GM18502 (cell line): ENCODE results near the gene TSPAN2.

Experiments
- ATAC-seq: cut with Tn5 transposase; IDR thresholded peaks from one replicate; pipeline ENCODE4 v1.9.1; 2021; ENCODE audit warnings: mild to moderate bottlenecking; ENCODE audit not compliant: unreplicated experiment, poor library complexity

The TSPAN2 gene

GRCh38 chr1:115115521-115116161 is 26.3 kb upstream of the TSPAN2 start:
- no peak for ATAC-seq

- no peak for ATAC-seq
Observed at GRCh38 chr1:115114308-115114707, 25.0 kb upstream of the TSPAN2 start.

DNA sequence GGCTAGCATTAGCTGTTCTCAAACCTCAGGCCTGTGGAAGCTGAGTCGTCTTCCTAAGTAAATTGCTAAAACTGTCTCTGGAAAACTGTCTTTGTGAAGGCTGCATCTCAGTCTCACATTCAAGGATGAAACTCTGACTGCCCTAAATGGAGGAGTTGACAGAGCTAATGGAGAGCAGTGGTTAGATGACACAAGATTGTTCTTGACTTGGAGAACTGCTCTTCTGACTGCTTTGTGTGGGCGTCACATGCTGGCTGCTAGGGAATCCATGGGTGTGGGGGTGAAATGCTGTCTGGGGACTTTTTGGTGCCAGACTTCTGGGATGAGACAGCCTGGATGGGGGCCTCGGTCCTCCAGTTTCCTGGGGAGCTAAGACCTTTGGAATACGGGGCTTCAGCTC is 24.5 kb upstream of the TSPAN2 start:
- ATAC-seq = no peak

GRCh38 chr1:115112496-115113375 is 23.4 kb upstream of the TSPAN2 start:
- ATAC-seq = no peak

GRCh38 chr1:115107516-115108260 is 18.4 kb upstream of the TSPAN2 start:
- no peak for ATAC-seq

DNA sequence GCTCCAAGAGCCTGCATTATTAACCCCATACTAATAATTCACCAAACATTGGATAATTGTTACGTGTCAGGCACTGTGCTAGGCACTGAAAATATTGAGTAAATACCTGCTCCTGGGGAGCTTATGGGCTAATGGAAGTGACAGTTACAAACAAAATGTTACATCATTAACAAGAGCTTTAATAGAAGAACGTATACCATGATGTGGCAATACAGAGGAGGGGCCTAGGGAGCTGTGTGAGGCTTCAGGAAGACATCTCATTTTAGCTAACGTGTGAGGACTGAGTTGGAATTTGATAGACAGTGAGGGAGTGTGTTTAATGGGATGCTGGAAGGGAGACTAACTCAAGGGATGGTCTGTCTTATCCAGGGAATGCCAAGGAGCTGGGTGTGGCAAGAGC is 16.5 kb upstream of the TSPAN2 start:
- ATAC-seq = no peak

- no peak for ATAC-seq
Observed at GRCh38 chr1:115099693-115100050, 10.4 kb upstream of the TSPAN2 start.

DNA sequence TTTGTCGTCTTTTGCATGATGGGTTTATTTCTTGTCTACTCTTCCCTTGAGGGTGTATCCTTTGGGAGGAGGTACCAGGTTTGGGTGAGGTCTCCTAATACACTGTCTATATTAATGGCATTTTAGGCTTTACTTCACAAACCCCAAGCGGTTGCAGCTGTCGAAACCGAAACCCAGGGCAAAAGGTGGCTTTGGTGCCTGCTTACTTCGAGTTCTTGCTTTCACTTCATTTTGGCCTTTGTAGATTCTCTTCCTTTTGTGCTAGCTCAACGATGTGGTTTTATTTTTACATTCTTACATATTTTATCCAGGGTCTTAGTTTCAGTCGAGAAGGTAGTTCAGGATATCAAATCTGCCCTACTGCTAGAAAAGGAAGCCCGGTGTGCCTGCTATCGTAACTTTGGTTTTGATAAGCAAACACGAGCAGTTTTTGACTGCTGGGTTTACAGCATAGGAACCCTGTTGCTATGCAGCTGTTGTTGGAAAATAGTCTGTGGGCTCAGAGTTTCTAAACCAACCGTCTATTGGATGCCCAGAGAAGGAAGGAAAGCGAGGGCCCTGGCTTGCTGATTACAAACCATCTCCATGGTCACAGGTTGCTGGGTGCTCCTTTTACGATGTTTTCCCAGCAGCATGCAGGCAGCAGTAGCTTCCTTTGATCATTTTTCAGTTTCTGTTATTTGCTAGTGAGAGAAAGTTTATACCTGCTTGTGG is 9.8 kb upstream of the TSPAN2 start:
- peak; percentile 91 for ATAC-seq

DNA sequence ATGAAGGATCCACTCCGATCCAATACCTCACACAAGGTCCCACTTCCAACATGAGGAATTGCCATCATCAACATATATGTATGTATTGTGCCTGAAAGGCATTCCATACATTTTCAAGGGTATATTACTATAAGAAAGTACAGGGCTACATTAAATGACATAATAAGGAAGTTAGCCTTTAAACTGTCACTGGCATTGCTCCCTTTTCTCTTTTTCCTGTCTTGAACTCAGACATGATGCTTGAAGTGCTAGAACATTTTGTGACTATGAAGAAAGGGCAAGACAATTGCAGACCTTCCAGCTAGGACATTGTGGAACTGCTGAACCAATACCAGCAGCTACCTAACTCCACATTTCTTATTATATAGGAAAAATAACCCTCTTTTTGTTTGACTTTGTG is 2.9 kb upstream of the TSPAN2 start:
- ATAC-seq = no peak

- ATAC-seq = no peak
Observed at GRCh38 chr1:115091572-115091971, 2.3 kb upstream of the TSPAN2 start.

DNA sequence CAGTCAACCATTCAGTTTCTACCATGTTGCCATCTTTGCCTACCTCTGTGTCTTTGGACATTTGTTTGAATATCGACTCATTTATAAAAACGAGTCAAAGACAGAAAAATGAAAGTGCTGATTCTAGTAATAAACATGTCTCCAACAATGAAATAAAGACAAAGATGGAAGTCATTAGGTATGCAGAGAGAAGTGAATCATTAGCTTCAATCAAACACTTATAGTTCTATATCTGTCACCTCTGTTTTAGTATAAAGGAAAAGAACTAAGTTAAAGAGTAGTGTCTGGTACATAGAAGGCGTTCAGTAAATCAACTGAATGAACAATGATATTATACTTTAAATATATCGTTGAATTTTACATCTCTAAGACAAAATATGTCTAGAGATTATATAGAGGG is 1.7 kb upstream of the TSPAN2 start:
- ATAC-seq = no peak

DNA sequence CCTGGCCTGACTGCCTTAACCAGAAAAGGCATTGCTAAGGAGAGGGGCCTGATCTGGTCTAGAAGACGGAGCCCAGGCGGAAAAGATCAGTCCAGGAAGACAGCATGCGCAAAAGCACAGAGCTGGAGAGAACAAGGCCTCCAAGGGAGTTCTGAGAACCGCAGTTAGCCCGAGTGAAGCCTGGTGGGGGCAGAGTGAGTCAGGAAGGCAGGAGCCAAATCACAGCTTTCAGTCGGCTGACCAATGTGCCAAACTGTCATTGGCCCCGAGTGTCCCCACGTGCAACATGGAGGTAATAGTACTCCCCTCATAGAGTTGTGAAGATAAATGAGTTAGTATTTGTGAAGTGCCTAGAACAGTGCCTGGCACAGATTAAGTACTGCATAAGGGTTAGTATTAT is 1.2 kb upstream of the TSPAN2 start:
- no peak for ATAC-seq

DNA sequence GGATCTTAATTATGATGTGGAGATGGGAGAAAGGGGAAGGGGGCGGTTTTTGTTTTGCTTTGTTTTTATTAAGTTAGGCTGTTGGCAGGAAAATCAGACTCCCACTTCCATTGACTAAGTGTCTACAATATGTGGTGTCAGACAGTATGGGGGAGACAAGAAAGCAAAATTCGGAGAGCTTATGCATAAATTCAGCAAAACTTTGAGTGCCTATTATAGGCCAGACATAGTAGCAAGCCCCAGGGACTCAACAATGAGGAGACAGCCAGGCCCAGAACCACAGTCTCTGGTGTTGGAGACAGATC is 835 bp upstream of the TSPAN2 start:
- ATAC-seq = no peak

- ATAC-seq = no peak
Observed at GRCh38 chr1:115088871-115089419, 358 bp downstream of the TSPAN2 start.

DNA sequence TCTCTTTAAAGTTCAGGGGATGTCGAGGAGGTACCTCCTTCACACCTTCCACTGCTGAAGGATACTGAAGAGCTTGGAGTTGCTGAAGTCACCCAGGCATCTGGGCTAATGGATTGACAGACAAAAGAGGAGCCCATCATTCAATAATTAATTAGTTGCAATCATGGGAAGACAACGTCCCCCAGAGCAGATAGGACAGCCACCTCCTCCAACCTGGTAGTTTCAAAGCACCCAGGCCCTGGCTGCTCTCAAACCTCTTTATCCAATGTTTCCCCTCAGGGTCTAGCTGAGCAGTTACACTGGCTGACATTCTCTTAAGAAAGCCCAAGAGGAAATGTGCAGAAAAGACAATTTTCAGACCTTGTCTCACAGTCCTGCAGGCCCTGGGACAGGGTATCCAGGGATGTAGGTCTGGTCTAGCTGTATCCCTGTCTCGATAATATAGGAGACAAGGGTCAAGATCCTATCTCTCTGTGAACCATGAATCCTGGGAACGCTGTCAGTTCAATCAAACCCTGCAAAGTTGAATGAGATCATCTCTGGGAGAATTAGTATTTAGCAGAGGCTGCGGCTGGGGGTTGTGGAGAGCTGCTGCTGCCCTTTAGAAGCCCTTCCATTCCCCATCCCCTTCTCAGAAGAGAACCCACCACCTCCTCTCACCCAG is 1.1 kb downstream of the TSPAN2 start:
- ATAC-seq = no peak

DNA sequence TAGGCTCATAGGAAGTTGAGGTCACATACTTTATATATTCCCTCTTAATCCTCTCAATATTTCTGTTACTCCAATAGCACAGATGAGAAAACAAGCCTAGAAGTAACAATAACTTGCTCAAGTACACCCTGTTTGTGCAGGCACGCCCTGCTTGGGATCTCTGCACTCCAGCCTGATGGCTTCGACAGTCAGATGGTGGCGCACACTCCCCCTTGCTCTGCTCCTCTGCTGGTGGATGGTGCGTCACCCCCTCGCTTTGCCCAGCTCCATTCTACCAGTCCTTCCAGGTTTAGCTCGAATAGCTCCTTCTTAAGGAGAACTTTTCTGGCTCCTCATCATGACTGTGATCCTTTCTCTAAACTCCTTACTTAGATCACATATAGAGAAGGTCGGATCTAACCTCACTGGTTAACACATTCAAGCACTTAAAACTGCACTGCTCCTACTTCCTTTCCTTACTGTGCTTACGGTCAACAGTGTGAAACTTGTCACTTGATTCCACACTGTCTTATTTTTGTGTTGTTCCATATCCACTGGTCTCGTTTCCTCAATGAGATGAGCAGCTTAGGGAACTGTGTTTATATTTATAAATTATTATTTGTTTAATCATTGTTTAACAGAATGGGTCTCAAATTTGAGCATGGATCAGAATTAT is 3.0 kb downstream of the TSPAN2 start:
- no peak for ATAC-seq

DNA sequence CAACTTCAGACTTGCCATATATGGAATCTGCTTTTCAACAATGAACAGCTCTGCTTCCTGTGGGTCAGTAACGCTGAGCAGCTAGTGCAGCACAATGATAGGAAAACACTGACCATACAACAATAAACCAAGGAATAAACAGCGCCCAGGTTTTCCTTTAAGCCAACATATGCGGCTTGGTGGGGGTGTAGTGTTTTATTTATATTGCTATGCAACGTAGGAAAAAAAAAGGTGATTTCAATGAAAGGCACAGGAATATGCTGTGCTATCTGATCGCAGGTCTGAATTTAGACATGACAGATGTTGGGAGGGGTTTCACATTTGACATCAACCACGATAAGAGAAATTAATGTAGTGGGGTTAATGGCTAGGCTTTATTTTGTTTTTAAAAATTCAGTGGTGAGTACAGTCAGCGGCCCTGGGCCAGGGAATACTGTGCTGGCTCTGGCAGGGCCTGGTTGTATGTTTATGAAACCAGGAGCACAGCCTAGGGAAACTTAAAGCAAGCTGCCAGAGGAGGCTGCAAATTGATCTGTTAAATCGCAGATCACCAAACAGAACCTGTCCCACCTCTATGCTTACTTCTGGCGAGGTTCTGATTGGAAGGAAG is 4.3 kb downstream of the TSPAN2 start:
- no peak for ATAC-seq

DNA sequence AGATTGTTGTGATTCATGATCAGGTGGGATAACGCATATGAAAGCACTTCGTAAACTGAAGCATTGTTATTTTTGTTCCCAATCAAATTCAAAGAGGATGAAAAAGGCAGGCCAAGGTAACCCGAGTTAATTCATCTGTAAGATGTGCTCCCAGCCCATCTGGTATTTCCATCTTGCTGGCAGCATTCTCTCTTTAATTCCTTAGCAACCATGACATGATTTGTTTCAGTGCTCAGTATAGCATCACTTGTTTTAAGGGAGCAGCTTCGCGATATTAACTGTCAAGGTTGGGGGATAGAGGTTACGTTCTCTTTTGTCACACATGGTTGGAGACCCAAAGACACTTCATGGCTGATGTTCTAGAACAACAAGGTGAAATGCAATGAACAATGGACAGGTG is 6.4 kb downstream of the TSPAN2 start:
- no peak for ATAC-seq

DNA sequence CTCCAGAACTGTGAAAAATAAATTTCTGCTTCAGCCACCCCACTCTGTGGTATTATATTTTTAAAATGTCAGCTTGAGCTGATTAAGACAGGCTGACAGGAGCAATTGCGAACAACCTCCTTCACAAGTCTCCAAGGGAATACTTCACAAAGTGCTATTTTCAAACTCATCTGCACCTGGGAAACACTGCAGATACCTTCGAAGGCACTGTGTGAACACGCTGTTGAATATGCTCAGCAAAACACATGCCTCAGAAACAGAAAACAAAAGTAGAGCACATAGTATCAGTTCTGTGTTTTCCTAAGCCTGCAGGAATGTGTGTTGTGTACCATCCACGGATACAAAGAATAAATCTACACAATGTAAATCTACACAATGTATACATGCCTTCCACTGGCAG is 10.6 kb downstream of the TSPAN2 start:
- no peak for ATAC-seq
